HUES6 (cell line): ENCODE results near the gene MGAT4B.
A peak's percentile ranks its signal among the peaks of the same experiment; 100 is the strongest.

Experiments used
- H3K27ac ChIP-seq: 2 replicates; pipeline ENCODE4 v1.7.0; 2013; ENCODE audit warnings: low read depth, mild to moderate bottlenecking, low read length, inconsistent platforms
- H3K27me3 ChIP-seq: 2 replicates; pipeline ENCODE4 v1.6.1; 2013; ENCODE audit warnings: low read length; ENCODE audit not compliant: control insufficient read depth, insufficient read depth
- H3K36me3 ChIP-seq: 2 replicates; pipeline ENCODE4 v1.6.1; 2013; ENCODE audit warnings: low read length; ENCODE audit not compliant: control insufficient read depth, insufficient read depth
- H3K4me1 ChIP-seq: 2 replicates; pipeline ENCODE4 v1.6.1; 2013; ENCODE audit warnings: low read length; ENCODE audit not compliant: control insufficient read depth, insufficient read depth
- H3K4me3 ChIP-seq: 2 replicates; pipeline ENCODE4 v1.5.1; 2013; ENCODE audit warnings: low read depth, low read length
- H3K9ac ChIP-seq: one replicate; pipeline ENCODE4 v1.6.1; 2013; ENCODE audit warnings: mild to moderate bottlenecking, low read length
- H3K9me3 ChIP-seq: 2 replicates; pipeline ENCODE4 v1.6.1; 2013; ENCODE audit warnings: low read depth, low read length; ENCODE audit not compliant: control insufficient read depth, insufficient read depth

The MGAT4B gene

GRCh38 chr5:179804555-179804947 is 2.1 kb downstream of the MGAT4B start:
- peak overlapping the region; percentile 87 for H3K4me3 ChIP-seq
- H3K9ac ChIP-seq, result peak overlapping the region; percentile 72
- peaks cover 32% of the 10 kb centered on the region for H3K4me1 ChIP-seq
- no peaks in the 10 kb centered on the region for H3K27me3 ChIP-seq
- peaks cover 15% of the 10 kb centered on the region for H3K36me3 ChIP-seq
- H3K27ac ChIP-seq, result no peak overlapping the region
- H3K9me3 ChIP-seq, result no peaks in the 10 kb centered on the region

DNA sequence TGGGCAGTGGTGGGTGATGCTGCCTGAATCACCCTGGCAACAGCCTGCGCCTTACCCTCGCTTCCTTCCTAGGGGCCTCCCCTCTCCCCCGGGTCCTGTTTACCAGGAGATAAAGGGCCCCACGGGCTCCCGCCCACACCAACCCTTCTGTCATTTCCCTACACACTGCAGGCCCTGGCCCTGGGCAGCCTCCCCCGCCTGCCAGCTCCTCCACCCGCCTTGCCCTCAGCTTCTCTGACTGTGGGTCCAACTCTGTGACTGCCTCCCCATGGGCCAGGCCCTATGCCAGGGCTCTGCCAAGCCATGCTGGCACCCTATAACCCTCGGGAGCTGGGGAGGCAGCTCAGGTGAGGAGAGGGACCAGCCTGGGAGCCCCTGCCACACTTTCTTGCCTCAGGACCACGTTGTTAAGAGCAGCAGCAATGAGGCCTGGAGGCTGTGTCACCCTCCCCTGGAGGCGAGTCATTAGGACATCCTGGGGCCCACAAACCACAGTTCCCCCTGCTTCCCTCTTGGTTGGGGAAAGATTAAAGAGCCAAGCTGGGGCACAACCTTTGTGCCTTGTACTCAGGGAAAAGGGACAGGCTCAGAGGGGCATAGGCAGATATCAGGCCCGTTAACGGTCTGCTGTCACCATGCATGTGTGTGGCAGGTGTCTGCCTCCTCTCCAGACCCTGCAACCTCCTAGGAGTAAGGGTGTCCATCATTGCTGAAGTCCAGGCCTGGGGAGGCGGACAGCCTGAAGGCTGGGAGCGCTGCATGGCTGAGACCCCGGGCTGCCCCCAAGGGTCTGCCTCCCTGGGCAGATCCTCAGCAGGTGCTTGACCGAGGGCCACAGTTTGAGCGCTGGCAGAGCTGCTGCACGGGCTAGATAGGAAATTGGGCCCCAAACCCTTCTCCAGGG is 2.8 kb downstream of the MGAT4B start:
- Histone ChIP-seq H3K36me3 (peaks cover 21% of the 10 kb centered on the region), H3K4me1 (peaks cover 32% of the 10 kb centered on the region), H3K9ac (no peak overlapping the region), H3K9me3 (no peaks in the 10 kb centered on the region), H3K4me3 (peak overlapping the region; percentile 8; the same call in 1 of the 2 replicates), H3K27ac (no peak overlapping the region), H3K27me3 (no peaks in the 10 kb centered on the region)

DNA sequence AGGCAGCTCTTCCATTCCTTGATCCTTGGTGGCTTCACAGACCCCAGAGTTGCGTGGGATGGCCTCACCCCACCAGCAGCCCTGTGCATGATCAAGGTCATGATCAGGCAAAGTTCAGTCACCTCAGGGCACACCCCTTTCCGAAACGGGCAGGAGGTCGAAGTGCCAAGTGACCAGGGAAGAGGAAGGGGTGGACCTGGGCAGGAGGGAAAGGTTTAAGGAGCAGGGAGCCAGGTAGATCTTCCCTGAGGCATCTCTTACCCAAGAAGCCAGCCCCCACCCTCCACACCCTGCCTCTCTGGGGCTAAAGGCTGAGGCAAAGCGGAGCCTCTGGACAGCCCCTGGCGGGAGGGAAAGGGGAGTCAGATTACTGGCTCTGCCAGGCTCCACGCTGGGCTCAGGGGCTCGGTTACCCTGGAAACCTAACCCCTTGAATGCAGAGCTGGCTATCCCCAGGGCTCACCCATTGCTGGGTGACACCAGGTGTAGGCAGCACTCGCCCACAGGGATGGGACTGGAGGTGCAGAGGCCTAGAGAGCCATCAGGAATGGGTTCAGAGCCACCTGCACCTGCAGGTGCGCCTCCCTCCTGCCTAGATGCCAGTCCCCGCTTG is 3.6 kb downstream of the MGAT4B start:
- Histone ChIP-seq H3K27ac (no peak overlapping the region), H3K4me1 (peaks cover 32% of the 10 kb centered on the region)

DNA sequence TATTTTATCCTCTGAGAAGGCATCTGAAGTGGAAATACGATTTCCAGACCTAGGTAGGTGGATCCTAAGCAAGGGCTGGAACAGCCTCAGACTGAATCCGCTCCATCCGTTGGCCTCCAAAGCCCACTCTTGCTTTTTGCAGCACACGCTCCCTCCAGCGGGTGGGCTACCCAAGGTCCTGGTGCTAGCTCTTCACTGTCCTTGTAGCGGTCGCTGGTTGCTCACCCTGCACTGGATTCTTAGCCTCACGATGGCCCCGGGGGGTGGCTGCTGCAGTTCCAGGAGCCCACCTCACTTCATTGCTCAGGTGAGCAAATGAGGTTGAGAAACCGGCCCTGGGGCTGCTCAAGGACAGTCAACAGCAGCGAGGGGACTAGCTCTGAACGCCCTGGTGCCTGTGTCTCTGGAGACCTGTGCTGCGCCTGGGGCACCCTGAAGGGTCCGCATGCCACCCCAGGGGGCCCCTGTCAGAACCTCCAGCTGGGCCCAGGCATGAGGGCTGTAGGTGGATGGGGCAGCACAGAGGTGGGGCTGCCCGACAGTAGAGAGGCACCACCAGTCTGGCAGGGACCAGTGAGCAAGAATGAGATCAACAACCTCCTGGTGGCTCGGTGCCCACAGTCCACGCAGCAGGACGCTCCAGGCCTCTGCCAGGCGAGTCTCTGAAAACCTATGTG is 4.3 kb downstream of the MGAT4B start:
- Histone ChIP-seq H3K27ac (no peak overlapping the region), H3K9ac (no peak overlapping the region)

More for the DNA sequence above, 3.6 kb downstream of the MGAT4B start:
- no peak overlapping the region for H3K9ac ChIP-seq
- H3K36me3 ChIP-seq, result peaks cover 30% of the 10 kb centered on the region
- no peaks in the 10 kb centered on the region for H3K9me3 ChIP-seq
- no peaks in the 10 kb centered on the region for H3K27me3 ChIP-seq
- H3K4me3 ChIP-seq, result no peak overlapping the region

DNA sequence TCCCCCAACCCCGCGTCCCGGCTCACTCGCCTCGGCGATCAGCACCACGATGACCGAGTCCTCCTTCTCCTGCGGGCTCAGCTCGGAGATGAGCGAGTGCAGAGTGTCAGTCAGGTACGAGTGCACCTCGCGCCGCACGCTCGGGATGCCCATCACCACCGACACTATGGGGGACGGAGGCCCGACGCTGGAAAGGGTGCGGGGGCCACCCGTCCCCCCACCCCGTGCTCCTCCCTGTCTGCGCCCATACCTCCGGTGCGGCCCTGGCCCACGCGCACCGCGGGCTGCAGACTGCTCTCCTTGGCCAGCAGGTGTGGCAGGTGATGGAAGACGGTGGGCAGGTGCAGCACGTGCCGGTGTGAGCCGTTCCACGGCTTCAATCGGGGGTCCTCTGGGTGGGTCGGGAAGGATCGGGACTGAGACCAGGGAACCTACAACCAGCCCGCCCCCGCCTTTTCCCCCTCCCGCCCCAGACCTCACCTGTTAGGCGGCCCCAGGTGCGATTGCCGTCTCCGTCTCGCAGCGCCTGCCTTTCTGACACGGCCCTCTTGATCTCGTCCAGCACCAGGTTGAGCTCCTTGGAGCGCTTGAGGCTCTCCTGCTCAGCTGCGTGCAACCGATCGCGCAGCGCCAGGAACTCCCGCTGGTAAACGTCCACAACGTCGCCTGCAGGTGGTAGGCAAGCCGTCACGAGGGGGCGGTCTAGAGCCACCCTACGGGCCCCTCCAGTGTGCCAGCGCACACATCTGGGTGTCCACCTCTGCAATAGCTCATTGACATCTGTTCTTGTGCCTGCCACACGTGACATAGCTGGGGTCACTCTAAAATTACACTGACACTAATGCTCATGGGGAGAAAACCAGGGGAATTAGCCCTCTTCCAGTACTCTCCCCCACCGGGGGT is 5.1 kb downstream of the MGAT4B start:
- Histone ChIP-seq H3K27ac (no peak overlapping the region), H3K4me3 (no peak overlapping the region), H3K36me3 (peaks cover 39% of the 10 kb centered on the region), H3K27me3 (no peaks in the 10 kb centered on the region), H3K4me1 (peaks cover 32% of the 10 kb centered on the region), H3K9ac (no peak overlapping the region), H3K9me3 (no peaks in the 10 kb centered on the region)

More for the DNA sequence above, 4.3 kb downstream of the MGAT4B start:
- Histone ChIP-seq H3K36me3 (peaks cover 34% of the 10 kb centered on the region), H3K4me1 (peaks cover 32% of the 10 kb centered on the region), H3K4me3 (no peak overlapping the region), H3K9me3 (no peaks in the 10 kb centered on the region), H3K27me3 (no peaks in the 10 kb centered on the region)

GRCh38 chr5:179800696-179801201 is 5.9 kb downstream of the MGAT4B start:
- H3K9ac ChIP-seq, result no peak overlapping the region
- peaks cover 32% of the 10 kb centered on the region for H3K4me1 ChIP-seq
- H3K27me3 ChIP-seq, result no peaks in the 10 kb centered on the region
- peaks cover 39% of the 10 kb centered on the region for H3K36me3 ChIP-seq
- no peak overlapping the region for H3K4me3 ChIP-seq
- H3K9me3 ChIP-seq, result no peaks in the 10 kb centered on the region
- H3K27ac ChIP-seq, result no peak overlapping the region

GRCh38 chr5:179800071-179800695 is 6.5 kb downstream of the MGAT4B start:
- H3K36me3 ChIP-seq, result peaks cover 39% of the 10 kb centered on the region
- no peak overlapping the region for H3K27ac ChIP-seq
- H3K4me3 ChIP-seq, result no peak overlapping the region
- H3K9ac ChIP-seq, result peak overlapping the region; percentile 35
- peaks cover 30% of the 10 kb centered on the region for H3K4me1 ChIP-seq
- no peaks in the 10 kb centered on the region for H3K27me3 ChIP-seq
- no peaks in the 10 kb centered on the region for H3K9me3 ChIP-seq

- no peak overlapping the region for H3K4me3 ChIP-seq
- H3K4me1 ChIP-seq, result peaks cover 30% of the 10 kb centered on the region
- H3K36me3 ChIP-seq, result peaks cover 39% of the 10 kb centered on the region
- H3K27me3 ChIP-seq, result no peaks in the 10 kb centered on the region
- no peak overlapping the region for H3K27ac ChIP-seq
- no peaks in the 10 kb centered on the region for H3K9me3 ChIP-seq
- H3K9ac ChIP-seq, result peak overlapping the region; percentile 35
Measured at GRCh38 chr5:179799644-179799973, 7.1 kb downstream of the MGAT4B start.

DNA sequence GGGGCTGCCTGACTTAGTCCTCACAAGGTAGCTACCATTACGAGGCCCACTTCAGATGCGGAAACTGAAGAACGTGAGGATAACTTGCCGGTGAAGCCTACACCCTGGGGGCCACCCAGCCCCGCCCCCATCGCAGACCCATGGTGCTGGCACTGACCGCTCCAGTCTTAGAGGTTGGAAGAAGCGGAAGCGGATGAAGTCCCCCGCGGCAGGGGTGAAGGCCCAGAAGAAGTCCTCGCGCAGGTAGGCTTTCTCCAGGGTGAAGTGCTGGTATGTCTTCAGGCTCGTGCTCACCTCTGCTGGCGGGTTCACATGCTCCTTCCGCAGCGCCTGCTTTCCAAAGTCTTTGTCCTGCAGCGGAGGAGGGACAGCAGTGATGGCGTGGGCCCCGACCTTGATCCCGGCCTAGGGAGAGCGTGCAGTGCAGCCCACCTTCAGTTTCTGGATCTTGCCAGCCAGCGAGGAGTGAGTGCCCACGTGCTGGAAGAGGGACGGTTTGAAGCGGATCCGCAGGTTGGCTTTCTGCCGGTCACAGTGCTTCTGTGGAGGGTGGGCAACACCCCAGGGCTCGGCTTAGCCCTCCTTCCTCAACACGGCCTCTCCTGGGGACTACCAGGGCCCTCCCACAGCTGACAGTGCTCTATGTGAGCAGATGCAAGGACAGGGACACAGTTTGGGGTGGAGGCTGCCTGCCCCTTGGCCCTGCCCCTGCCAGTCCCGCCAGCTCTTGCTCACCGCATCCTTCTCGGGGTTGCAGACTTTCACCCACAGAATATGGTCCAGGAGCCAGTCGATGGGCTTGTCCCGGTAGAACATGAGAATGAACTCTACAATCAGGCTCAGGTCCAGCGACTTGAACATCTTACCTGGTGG is 7.7 kb downstream of the MGAT4B start:
- Histone ChIP-seq H3K27me3 (no peaks in the 10 kb centered on the region), H3K36me3 (peaks cover 39% of the 10 kb centered on the region), H3K9ac (no peak overlapping the region), H3K9me3 (no peaks in the 10 kb centered on the region), H3K4me1 (peaks cover 26% of the 10 kb centered on the region), H3K27ac (no peak overlapping the region), H3K4me3 (no peak overlapping the region)
